Type B pancreatic cell (in vitro differentiated cells): ENCODE data around the gene KIF18B. TPM values are rescaled to one million over a fixed set of nuclear protein-coding genes. Genes with fewer than 3 reads are reported as not detected.

Source experiments
- DNase-seq: peaks from one replicate; pipeline ENCODE4 v3.0.0; 2021; ENCODE audit warnings: mixed read lengths; ENCODE audit not compliant: unreplicated experiment; ENCODE audit errors: extremely low spot score
- H3K27ac Mint-ChIP-seq: 2 replicates; pipeline ENCODE4 v1.8.0; 2021; ENCODE audit warnings: mild to moderate bottlenecking, mixed read lengths
- H3K27me3 Mint-ChIP-seq: 2 replicates; pipeline ENCODE4 v1.8.0; 2021; ENCODE audit warnings: mixed read lengths
- H3K36me3 Mint-ChIP-seq: 2 replicates; pipeline ENCODE4 v1.8.0; 2021; ENCODE audit warnings: mixed read lengths
- H3K4me1 Mint-ChIP-seq: one replicate; pipeline ENCODE4 v1.8.0; 2021; ENCODE audit warnings: mixed read lengths; ENCODE audit not compliant: unreplicated experiment
- H3K4me3 Mint-ChIP-seq: 2 replicates; pipeline ENCODE4 v1.8.0; 2021; ENCODE audit warnings: mild to moderate bottlenecking, mixed read lengths
- H3K9me3 Mint-ChIP-seq: 2 replicates; pipeline ENCODE4 v1.8.0; 2021; ENCODE audit warnings: mixed read lengths
- CTCF ChIP-seq: fragments of 200-600 bp; sonication (generic); conservative IDR thresholded peaks from 2 replicates; pipeline ENCODE4 v1.5.0; 2021; ENCODE audit warnings: antibody characterized with exemption, mild to moderate bottlenecking
- total RNA-seq: library from RNA; stranded (reverse); gene quantifications from 2 replicates; pipeline ENCODE4 v1.2.1, GENCODE V29; 2021; ENCODE audit warnings: low replicate concordance

Gene KIF18B
- total RNA-seq, 1 donor from 2014 or later, result 49.3 TPM

DNA sequence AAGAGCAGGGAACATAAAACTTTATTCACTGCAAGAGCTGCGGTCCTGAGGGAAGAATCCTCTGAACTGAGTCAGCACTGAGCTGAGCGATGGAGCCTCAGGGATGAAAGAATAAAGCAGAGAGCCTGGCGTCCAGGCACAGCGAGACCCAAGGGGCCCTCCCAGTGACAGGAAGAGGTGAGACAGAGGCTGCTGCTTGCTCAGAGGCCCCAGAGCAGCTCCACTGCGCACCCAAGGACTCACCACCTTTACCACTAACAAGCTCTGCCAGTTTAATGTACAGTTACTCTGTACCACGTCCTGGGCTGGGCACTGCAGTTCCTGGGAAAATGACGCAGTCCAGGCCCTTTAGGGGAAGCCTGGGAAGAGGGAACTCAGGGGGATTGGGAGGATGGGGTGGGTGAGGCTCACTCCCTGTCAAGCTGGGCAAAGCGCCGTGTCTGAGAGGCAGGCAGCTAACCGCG, 37.9 kb downstream of the KIF18B start:
- Mint-ChIP-seq H3K4me3 (no peak overlapping the region), H3K9me3 (no peaks in the 10 kb centered on the region), H3K36me3 (no peaks in the 10 kb centered on the region), H3K27ac (no peak overlapping the region), H3K27me3 (peaks cover 55% of the 10 kb centered on the region), H3K4me1 (peaks cover 6% of the 10 kb centered on the region)
- DNase-seq, result no peak
- TF ChIP-seq CTCF, result no peak

GRCh38 chr17:44908761-44909326, 38.7 kb downstream of the KIF18B start:
- no peak for TF ChIP-seq CTCF
- no peak for DNase-seq
- Mint-ChIP-seq H3K4me1 (peaks cover 6% of the 10 kb centered on the region), H3K4me3 (no peak overlapping the region), H3K36me3 (no peaks in the 10 kb centered on the region), H3K9me3 (no peaks in the 10 kb centered on the region), H3K27me3 (peaks cover 47% of the 10 kb centered on the region), H3K27ac (no peak overlapping the region)

- Mint-ChIP-seq H3K4me3 (no peak overlapping the region), H3K9me3 (no peaks in the 10 kb centered on the region), H3K27ac (no peak overlapping the region), H3K27me3 (peaks cover 39% of the 10 kb centered on the region), H3K4me1 (peaks cover 6% of the 10 kb centered on the region), H3K36me3 (no peaks in the 10 kb centered on the region)
- DNase-seq, result no peak
- TF ChIP-seq CTCF, result no peak
Measured at GRCh38 chr17:44907729-44908470, 39.7 kb downstream of the KIF18B start.

DNA sequence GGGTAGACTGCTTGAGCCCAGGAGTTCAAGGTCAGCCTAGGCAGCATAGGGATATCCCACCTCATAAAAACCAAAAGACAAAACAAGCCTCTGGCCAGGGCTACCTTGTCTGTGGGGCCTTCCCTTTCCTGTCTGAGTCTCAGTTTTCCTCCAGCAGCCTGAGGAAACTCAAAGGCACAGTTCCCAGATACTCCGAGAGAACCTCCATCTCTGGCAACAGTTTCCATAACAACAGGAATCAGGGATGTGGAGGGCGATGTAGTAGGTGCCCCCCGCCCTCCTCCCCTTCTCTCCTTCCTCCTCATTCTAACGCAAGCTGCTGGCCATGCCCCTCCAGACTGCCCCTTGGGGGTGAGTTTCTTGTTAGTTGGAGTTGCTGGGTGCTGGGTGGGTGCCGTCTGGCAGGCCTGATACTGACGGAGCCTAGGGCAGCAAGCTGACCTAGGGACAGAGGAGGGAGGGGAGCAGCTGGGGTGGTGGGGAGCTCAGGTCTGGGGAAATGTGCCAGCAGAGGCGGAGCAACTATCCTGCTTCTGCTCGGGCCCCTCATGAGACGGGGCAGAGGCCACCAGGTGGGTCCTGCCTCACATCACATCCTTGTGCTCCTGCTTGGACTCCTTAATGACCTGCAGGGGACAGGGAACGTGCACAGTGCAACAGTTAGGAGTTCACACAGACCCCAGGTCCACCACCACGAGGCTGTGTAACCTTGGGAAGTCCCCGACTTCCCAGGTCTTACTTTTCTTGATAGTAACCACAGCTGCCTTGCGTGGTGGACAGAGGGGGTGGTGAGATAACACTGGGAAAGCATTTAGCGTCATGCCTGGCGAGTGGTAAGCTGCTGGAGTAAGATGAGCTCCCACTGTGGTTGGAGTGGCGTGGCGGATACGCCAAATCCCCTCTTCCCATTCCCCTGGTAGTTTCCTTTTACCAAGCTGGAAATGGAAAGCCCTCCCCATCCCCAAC, 40.5 kb downstream of the KIF18B start:
- H3K9me3 Mint-ChIP-seq, result no peaks in the 10 kb centered on the region
- H3K4me3 Mint-ChIP-seq, result no peak overlapping the region
- TF ChIP-seq CTCF, result no peak
- H3K27ac Mint-ChIP-seq, result no peak overlapping the region
- no peak for DNase-seq
- H3K4me1 Mint-ChIP-seq, result peaks cover 6% of the 10 kb centered on the region
- H3K36me3 Mint-ChIP-seq, result no peaks in the 10 kb centered on the region
- peaks cover 32% of the 10 kb centered on the region for H3K27me3 Mint-ChIP-seq

GRCh38 chr17:44906010-44906646, 41.4 kb downstream of the KIF18B start:
- H3K4me1 Mint-ChIP-seq, result peaks cover 6% of the 10 kb centered on the region
- no peaks in the 10 kb centered on the region for H3K36me3 Mint-ChIP-seq

More at GRCh38 chr17:44906010-44906646, 41.4 kb downstream of the KIF18B start:
- H3K27me3 Mint-ChIP-seq, result peaks cover 25% of the 10 kb centered on the region
- no peaks in the 10 kb centered on the region for H3K9me3 Mint-ChIP-seq
- no peak for TF ChIP-seq CTCF
- no peak for DNase-seq
- no peak overlapping the region for H3K4me3 Mint-ChIP-seq
- peak overlapping the region; percentile 9 for H3K27ac Mint-ChIP-seq
